Measurements from ENCODE around the gene FCSK. TPM values are rescaled to one million over a fixed set of nuclear protein-coding genes. Genes with fewer than 3 reads are reported as not detected.
A peak's percentile ranks its signal among the peaks of the same experiment; 100 is the strongest.

FCSK gene
- total and polyA plus RNA-seq, 2 of the 13 experiments (the other 11 are each of a cell fraction or from before 2014, with no cell fraction given), result 9.1 to 19.2 TPM

DNA sequence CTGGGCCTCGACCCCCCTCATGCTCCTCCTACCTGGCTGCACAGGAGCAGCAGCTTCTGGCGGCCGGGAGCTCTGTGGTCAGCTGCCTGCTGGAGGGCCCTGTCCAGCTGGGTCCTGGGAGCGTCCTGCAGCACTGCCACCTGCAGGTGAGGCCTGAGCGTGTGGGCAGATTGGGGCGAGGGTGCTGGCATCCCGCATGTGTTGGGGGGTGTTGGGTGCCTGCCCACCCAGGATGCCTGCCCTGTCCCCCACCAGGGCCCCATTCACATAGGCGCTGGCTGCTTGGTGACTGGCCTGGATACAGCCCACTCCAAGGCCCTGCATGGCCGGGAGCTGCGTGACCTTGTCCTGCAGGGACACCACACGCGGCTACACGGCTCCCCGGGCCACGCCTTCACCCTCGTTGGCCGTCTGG lies 16.5 kb downstream of the FCSK start (continued):
- TF ChIP-seq, protein P1, sequence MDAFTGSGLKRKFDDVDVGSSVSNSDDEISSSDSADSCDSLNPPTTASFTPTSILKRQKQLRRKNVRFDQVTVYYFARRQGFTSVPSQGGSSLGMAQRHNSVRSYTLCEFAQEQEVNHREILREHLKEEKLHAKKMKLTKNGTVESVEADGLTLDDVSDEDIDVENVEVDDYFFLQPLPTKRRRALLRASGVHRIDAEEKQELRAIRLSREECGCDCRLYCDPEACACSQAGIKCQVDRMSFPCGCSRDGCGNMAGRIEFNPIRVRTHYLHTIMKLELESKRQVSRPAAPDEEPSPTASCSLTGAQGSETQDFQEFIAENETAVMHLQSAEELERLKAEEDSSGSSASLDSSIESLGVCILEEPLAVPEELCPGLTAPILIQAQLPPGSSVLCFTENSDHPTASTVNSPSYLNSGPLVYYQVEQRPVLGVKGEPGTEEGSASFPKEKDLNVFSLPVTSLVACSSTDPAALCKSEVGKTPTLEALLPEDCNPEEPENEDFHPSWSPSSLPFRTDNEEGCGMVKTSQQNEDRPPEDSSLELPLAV (CRISPR knock-in tag; conservative IDR thresholded peaks at IDR 0.05; ENCODE audit: low read depth), result no peak
- TF ChIP-seq DNMT1 (CRISPR knock-in tag; IDR thresholded peaks at IDR 0.05) (peak; percentile 79; the same call in 1 of the 2 replicates), ZNF335 (CRISPR knock-in tag; IDR thresholded peaks at IDR 0.05) (no peak), BATF2 (CRISPR knock-in tag; IDR thresholded peaks at IDR 0.05) (no peak), U2AF2 (IDR thresholded peaks at IDR 0.05; ENCODE audit: low read depth, low read length) (no peak), ZNF605 (CRISPR knock-in tag; IDR thresholded peaks at IDR 0.05) (no peak), YEATS4 (CRISPR knock-in tag; IDR thresholded peaks at IDR 0.05; ENCODE audit: borderline replicate concordance) (no peak), TBL1XR1 (IDR thresholded peaks at IDR 0.05; ENCODE audit: borderline replicate concordance, low read length, partially characterized antibody) (no peak), CBX5 (CRISPR knock-in tag; IDR thresholded peaks at IDR 0.05; ENCODE audit: borderline replicate concordance) (peak; percentile 71; the same call in 1 of the 2 replicates), MIER3 (CRISPR knock-in tag; IDR thresholded peaks at IDR 0.05; ENCODE audit: borderline replicate concordance) (no peak; the same call in 1 of the 2 replicates), RFXAP (CRISPR knock-in tag; IDR thresholded peaks at IDR 0.05; ENCODE audit: borderline replicate concordance) (no peak), HNRNPH1 (optimal IDR thresholded peaks at IDR 0.05; ENCODE audit: low read depth, low read length) (no peak), ZNF7 (CRISPR knock-in tag; IDR thresholded peaks at IDR 0.05) (no peak), ZNF260 (CRISPR knock-in tag; IDR thresholded peaks at IDR 0.05; ENCODE audit: borderline replicate concordance, low read depth) (no peak), ZNF839 (CRISPR knock-in tag; IDR thresholded peaks at IDR 0.05; ENCODE audit: borderline replicate concordance) (peak; percentile 82; the same call in 1 of the 2 replicates), ZNF33A (CRISPR knock-in tag; IDR thresholded peaks at IDR 0.05; ENCODE audit: borderline replicate concordance) (no peak), HIVEP1 (CRISPR knock-in tag; IDR thresholded peaks at IDR 0.05) (no peak), ZBTB4 (CRISPR knock-in tag; IDR thresholded peaks at IDR 0.05; ENCODE audit: borderline replicate concordance) (no peak), ZNF777 (CRISPR knock-in tag; IDR thresholded peaks at IDR 0.05) (no peak), ZNF235 (CRISPR knock-in tag; IDR thresholded peaks at IDR 0.05; ENCODE audit: borderline replicate concordance) (no peak), ZNF10 (CRISPR knock-in tag; IDR thresholded peaks at IDR 0.05; ENCODE audit: borderline replicate concordance, low read depth) (no peak), KAT7 (CRISPR knock-in tag; IDR thresholded peaks at IDR 0.05; ENCODE audit: borderline replicate concordance) (no peak), NAIF1 (CRISPR knock-in tag; IDR thresholded peaks at IDR 0.05; ENCODE audit: borderline replicate concordance) (no peak), ZNF782 (CRISPR knock-in tag; IDR thresholded peaks at IDR 0.05; ENCODE audit: borderline replicate concordance) (peak; percentile 89)
- TF ChIP-seq, protein P2, sequence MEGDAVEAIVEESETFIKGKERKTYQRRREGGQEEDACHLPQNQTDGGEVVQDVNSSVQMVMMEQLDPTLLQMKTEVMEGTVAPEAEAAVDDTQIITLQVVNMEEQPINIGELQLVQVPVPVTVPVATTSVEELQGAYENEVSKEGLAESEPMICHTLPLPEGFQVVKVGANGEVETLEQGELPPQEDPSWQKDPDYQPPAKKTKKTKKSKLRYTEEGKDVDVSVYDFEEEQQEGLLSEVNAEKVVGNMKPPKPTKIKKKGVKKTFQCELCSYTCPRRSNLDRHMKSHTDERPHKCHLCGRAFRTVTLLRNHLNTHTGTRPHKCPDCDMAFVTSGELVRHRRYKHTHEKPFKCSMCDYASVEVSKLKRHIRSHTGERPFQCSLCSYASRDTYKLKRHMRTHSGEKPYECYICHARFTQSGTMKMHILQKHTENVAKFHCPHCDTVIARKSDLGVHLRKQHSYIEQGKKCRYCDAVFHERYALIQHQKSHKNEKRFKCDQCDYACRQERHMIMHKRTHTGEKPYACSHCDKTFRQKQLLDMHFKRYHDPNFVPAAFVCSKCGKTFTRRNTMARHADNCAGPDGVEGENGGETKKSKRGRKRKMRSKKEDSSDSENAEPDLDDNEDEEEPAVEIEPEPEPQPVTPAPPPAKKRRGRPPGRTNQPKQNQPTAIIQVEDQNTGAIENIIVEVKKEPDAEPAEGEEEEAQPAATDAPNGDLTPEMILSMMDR (CRISPR knock-in tag; IDR thresholded peaks at IDR 0.05), result peak; percentile 96

All from HepG2 (cell line).